Caco-2 (cell line): Measurements from ENCODE around the gene RFC5. TPM values are rescaled to one million over a fixed set of nuclear protein-coding genes. Genes with fewer than 3 reads are reported as not detected.
"Not testable (repeated sequence)": the region's sequence is repeated elsewhere in the genome, so short reads cannot be mapped to it uniquely, and the experiment has no call there.

Experiments used
- BruUV-seq: library from RNA; stranded (reverse); fragments of 400-500 nt; replicated peaks from 2 replicates; lab custom pipeline; 2021; lab: Mats Ljungman, UMichigan
- CTCF ChIA-PET: fragments of 300-600 bp; sonication (Branson Sonifier 250); formaldehyde crosslinking; loops from one replicate; lab custom pipeline; 2022; ENCODE audit warnings: antibody characterized with exemption; lab: Charles Lee
- POLR2A ChIA-PET: fragments of 300-600 bp; sonication (Branson Sonifier 250); formaldehyde crosslinking; loops from one replicate; lab custom pipeline; 2022; ENCODE audit warnings: antibody characterized with exemption; lab: Charles Lee
- DNase-seq, 2 experiments: peaks; one replicate each; pipeline versions ENCODE4 v3.0.0 to v3.0.0-alpha.2; 2020 to 2022
- H3K27me3 ChIP-seq: replicated peaks from 2 replicates; pipeline ENCODE4 v1.6.0; 2011; ENCODE audit warnings: low read length; ENCODE audit not compliant: control insufficient read depth, insufficient read depth
- H3K36me3 ChIP-seq: 2 replicates; pipeline ENCODE4 v1.5.1; 2011; ENCODE audit warnings: low read length; ENCODE audit not compliant: control insufficient read depth, insufficient read depth
- H3K4me1 ChIP-seq: fragments of 250-450 bp; sonication (Bioruptor Pico); 2 replicates; pipeline ENCODE4 v1.5.1; 2020; ENCODE audit warnings: mild to moderate bottlenecking
- H3K4me3 ChIP-seq: 2 replicates; pipeline ENCODE4 v1.5.1; 2011; ENCODE audit warnings: low read depth, mild to moderate bottlenecking, control low read depth, low read length
- H3K9me3 ChIP-seq: fragments of 250-450 bp; sonication (Bioruptor Pico); 2 replicates; pipeline ENCODE4 v1.5.1; 2020; ENCODE audit warnings: mild to moderate bottlenecking, moderate library complexity
- H3K27ac Mint-ChIP-seq: one replicate; pipeline ENCODE4 v1.8.0; 2022; ENCODE audit warnings: mixed read lengths; ENCODE audit not compliant: unreplicated experiment
- H3K27me3 Mint-ChIP-seq: one replicate; pipeline ENCODE4 v1.8.0; 2022; ENCODE audit warnings: mixed read lengths; ENCODE audit not compliant: insufficient read depth, unreplicated experiment
- H3K36me3 Mint-ChIP-seq: one replicate; pipeline ENCODE4 v1.8.0; 2022; ENCODE audit warnings: mild to moderate bottlenecking, mixed read lengths; ENCODE audit not compliant: insufficient read depth, unreplicated experiment
- H3K4me1 Mint-ChIP-seq: one replicate; pipeline ENCODE4 v1.8.0; 2022; ENCODE audit warnings: low read depth, mixed read lengths; ENCODE audit not compliant: unreplicated experiment
- H3K4me3 Mint-ChIP-seq: one replicate; pipeline ENCODE4 v1.8.0; 2022; ENCODE audit warnings: mild to moderate bottlenecking, moderate library complexity, mixed read lengths; ENCODE audit not compliant: unreplicated experiment
- H3K9me3 Mint-ChIP-seq: one replicate; pipeline ENCODE4 v1.8.0; 2022; ENCODE audit warnings: mixed read lengths; ENCODE audit not compliant: unreplicated experiment
- intact Hi-C: fragments of 100-400 bp; cut with micrococcal nuclease; formaldehyde crosslinking; loops from one replicate; pipeline ENCODE4 v1.10.0; 2022; ENCODE audit not compliant: unreplicated experiment
- total RNA-seq: library from RNA; stranded (reverse); gene quantifications from 2 replicates; pipeline ENCODE4 v1.2.3, GENCODE V29; 2022
- TF ChIP-seq, protein P1 (sequence below), 2 experiments: fragments of 200-600 bp in 1 of 2; IDR thresholded peaks; 1 replicate in 1 of 2; 2 replicates in 1 of 2; pipeline versions ENCODE4 v1.5.1 to v1.8.0; 2011 to 2022; ENCODE audit warnings: antibody characterized with exemption in 1 of 2, control low read depth in 1 of 2, inconsistent platforms in 1 of 2, low read depth in 1 of 2, low read length in 1 of 2, mild to moderate bottlenecking in 1 of 2, moderate library complexity in 1 of 2; ENCODE audit not compliant: insufficient read depth in 1 of 2, severe bottlenecking in 1 of 2, unreplicated experiment in 1 of 2

RFC5 gene
- total RNA-seq, 1 experiment from 2014 or later = 42.7 TPM

GRCh38 chr12:118068445-118068844 lies 51.9 kb downstream of the RFC5 start:
- peaks cover 30% of the 10 kb centered on the region for H3K4me1 Mint-ChIP-seq
- intact Hi-C loops = no loop called here
- Histone ChIP-seq H3K27me3 (no peaks in the 10 kb centered on the region), H3K4me1 (peaks cover 29% of the 10 kb centered on the region), H3K9me3 (no peaks in the 10 kb centered on the region), H3K36me3 (no peaks in the 10 kb centered on the region), H3K4me3 (no peak overlapping the region)
- CTCF ChIA-PET = interaction anchor here (0.7 kb wide), 1 partner anchor 9 kb away, joined by 6 read pairs; no protein-coding TSS in a partner anchor
- H3K4me3 Mint-ChIP-seq = no peak overlapping the region
- no peak overlapping the region for H3K27ac Mint-ChIP-seq
- H3K27me3 Mint-ChIP-seq = no peaks in the 10 kb centered on the region
- peaks cover 27% of the 10 kb centered on the region for H3K36me3 Mint-ChIP-seq
- H3K9me3 Mint-ChIP-seq = no peaks in the 10 kb centered on the region
- TF ChIP-seq, protein P1, sequence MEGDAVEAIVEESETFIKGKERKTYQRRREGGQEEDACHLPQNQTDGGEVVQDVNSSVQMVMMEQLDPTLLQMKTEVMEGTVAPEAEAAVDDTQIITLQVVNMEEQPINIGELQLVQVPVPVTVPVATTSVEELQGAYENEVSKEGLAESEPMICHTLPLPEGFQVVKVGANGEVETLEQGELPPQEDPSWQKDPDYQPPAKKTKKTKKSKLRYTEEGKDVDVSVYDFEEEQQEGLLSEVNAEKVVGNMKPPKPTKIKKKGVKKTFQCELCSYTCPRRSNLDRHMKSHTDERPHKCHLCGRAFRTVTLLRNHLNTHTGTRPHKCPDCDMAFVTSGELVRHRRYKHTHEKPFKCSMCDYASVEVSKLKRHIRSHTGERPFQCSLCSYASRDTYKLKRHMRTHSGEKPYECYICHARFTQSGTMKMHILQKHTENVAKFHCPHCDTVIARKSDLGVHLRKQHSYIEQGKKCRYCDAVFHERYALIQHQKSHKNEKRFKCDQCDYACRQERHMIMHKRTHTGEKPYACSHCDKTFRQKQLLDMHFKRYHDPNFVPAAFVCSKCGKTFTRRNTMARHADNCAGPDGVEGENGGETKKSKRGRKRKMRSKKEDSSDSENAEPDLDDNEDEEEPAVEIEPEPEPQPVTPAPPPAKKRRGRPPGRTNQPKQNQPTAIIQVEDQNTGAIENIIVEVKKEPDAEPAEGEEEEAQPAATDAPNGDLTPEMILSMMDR (IDR thresholded peaks at IDR 0.05; ENCODE audit: insufficient read depth in 1 of 2, low read depth in 1 of 2, low read length in 1 of 2, severe bottlenecking in 1 of 2, unreplicated experiment in 1 of 2) = no peak
- no TSS peak for BruUV-seq
- no peak for DNase-seq
- POLR2A ChIA-PET = no interaction called here

GRCh38 chr12:118070650-118071049 lies 54.1 kb downstream of the RFC5 start:
- peak overlapping the region; percentile 92 for H3K27ac Mint-ChIP-seq
- no TSS peak for BruUV-seq
- peaks cover 21% of the 10 kb centered on the region for H3K36me3 Mint-ChIP-seq

GRCh38 chr12:118073768-118074167 lies 57.3 kb downstream of the RFC5 start:
- Mint-ChIP-seq H3K27me3 (no peaks in the 10 kb centered on the region), H3K4me3 (no peak overlapping the region), H3K4me1 (peaks cover 10% of the 10 kb centered on the region), H3K9me3 (no peaks in the 10 kb centered on the region), H3K27ac (no peak overlapping the region), H3K36me3 (peaks cover 10% of the 10 kb centered on the region)
- Histone ChIP-seq H3K36me3 (no peaks in the 10 kb centered on the region), H3K9me3 (no peaks in the 10 kb centered on the region), H3K27me3 (no peaks in the 10 kb centered on the region), H3K4me3 (no peak overlapping the region), H3K4me1 (peaks cover 6% of the 10 kb centered on the region; the same call in 1 of the 2 replicates)
- DNase-seq = no peak
- TF ChIP-seq, protein P1 (IDR thresholded peaks at IDR 0.05; ENCODE audit: insufficient read depth in 1 of 2, low read depth in 1 of 2, low read length in 1 of 2, severe bottlenecking in 1 of 2, unreplicated experiment in 1 of 2) = no peak
- CTCF ChIA-PET = no interaction called here
- POLR2A ChIA-PET = no interaction called here
- intact Hi-C loops = no loop called here
- BruUV-seq = no TSS peak

More at GRCh38 chr12:118070650-118071049, 54.1 kb downstream of the RFC5 start:
- H3K4me3 Mint-ChIP-seq = peak overlapping the region; percentile 19
- Histone ChIP-seq H3K27me3 (no peaks in the 10 kb centered on the region), H3K4me3 (no peak overlapping the region), H3K36me3 (no peaks in the 10 kb centered on the region), H3K9me3 (no peaks in the 10 kb centered on the region), H3K4me1 (peaks cover 7% of the 10 kb centered on the region; the same call in 1 of the 2 replicates)
- POLR2A ChIA-PET = no interaction called here
- CTCF ChIA-PET = interaction anchor here (0.7 kb wide), 1 partner anchor 34 kb away, joined by 3 read pairs; no protein-coding TSS in a partner anchor
- H3K27me3 Mint-ChIP-seq = no peaks in the 10 kb centered on the region
- intact Hi-C loops = no loop called here
- H3K4me1 Mint-ChIP-seq = peaks cover 17% of the 10 kb centered on the region
- TF ChIP-seq, protein P1 (IDR thresholded peaks at IDR 0.05; ENCODE audit: insufficient read depth in 1 of 2, low read depth in 1 of 2, low read length in 1 of 2, severe bottlenecking in 1 of 2, unreplicated experiment in 1 of 2) = no peak
- peak in 1 of 2 experiments; percentile 34 for DNase-seq
- H3K9me3 Mint-ChIP-seq = no peaks in the 10 kb centered on the region

- H3K4me3 Mint-ChIP-seq, intact Hi-C loops, H3K27me3 Mint-ChIP-seq, H3K4me3 ChIP-seq, BruUV-seq, H3K36me3 ChIP-seq, H3K27ac Mint-ChIP-seq, POLR2A ChIA-PET, H3K4me1 Mint-ChIP-seq, CTCF ChIA-PET, H3K9me3 ChIP-seq, H3K27me3 ChIP-seq, H3K9me3 Mint-ChIP-seq, DNase-seq, H3K4me1 ChIP-seq: not testable (repeated sequence)
- H3K36me3 Mint-ChIP-seq = peaks cover 29% of the 10 kb centered on the region
Measured at GRCh38 chr12:118081521-118081920, 65.0 kb downstream of the RFC5 start.
